Kidney epithelial cell (primary cell): ENCODE measurements around the gene NHLH2. TPM values are rescaled to one million over a fixed set of nuclear protein-coding genes. Genes with fewer than 3 reads are reported as not detected.

Experiments used
- DNase-seq: peaks from one replicate; pipeline ENCODE4 v3.0.0-alpha.2; 2010; ENCODE audit warnings: low read depth
- H3K27me3 ChIP-seq: 2 replicates; pipeline ENCODE4 v1.6.0; 2011; ENCODE audit warnings: low read length; ENCODE audit not compliant: control insufficient read depth, insufficient read depth
- H3K36me3 ChIP-seq: 2 replicates; pipeline ENCODE4 v1.5.1; 2011; ENCODE audit warnings: low read length; ENCODE audit not compliant: control insufficient read depth, insufficient read depth
- H3K4me3 ChIP-seq: 2 replicates; pipeline ENCODE4 v1.5.1; 2011; ENCODE audit warnings: low read depth, mild to moderate bottlenecking, control low read depth, low read length
- CTCF ChIP-seq: IDR thresholded peaks from 2 replicates; pipeline ENCODE4 v1.5.1; 2011; ENCODE audit warnings: mild to moderate bottlenecking, moderate library complexity, low read length, control low read depth, inconsistent platforms; ENCODE audit not compliant: insufficient read depth, poor library complexity, severe bottlenecking
- total RNA-seq: library from RNA; depleted of rRNA; stranded (reverse); fragments of >200 nt; gene quantifications from 2 replicates; pipeline ENCODE4 v1.2.3, GENCODE V29; 2015

Gene NHLH2
- total RNA-seq, 1 donor from 2014 or later, result 0.38 TPM

- H3K4me3 ChIP-seq, result no peak overlapping the region
- no peak for TF ChIP-seq CTCF
- no peaks in the 10 kb centered on the region for H3K27me3 ChIP-seq
- DNase-seq, result no peak
- H3K36me3 ChIP-seq, result no peaks in the 10 kb centered on the region
Measured at GRCh38 chr1:115867216-115867615, 26.3 kb upstream of the NHLH2 start.

DNA sequence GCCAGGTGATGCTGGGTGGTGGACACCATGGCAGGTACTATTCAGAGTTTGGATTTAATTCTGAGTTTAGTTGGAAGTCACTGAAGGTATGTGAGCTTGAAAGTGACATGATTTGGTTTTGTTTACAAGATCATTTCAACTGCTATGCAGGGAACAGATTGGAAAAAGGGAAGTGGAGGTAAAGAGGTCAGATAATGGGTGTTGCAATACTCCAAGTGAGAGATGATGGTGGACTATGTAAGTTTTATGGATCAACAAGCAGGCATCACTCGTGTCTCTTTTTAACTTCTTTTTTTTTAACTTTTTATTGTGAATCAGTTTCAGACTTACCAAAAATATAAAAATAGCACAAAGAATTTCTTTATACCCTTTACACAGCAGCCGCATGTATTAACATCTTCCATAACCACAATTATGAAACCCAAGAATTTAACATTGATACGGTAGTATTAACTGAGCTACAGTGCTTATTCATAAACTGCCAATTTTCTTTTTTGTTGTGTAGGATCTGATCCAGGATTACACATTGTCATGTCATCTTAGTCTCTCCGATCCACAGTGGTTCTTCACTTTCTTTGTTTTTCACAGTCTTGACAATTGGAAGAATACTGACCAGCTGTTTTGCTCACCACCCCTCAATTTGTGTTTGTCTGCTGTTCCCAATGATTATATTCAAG lies 24.9 kb upstream of the NHLH2 start:
- no peak for TF ChIP-seq CTCF
- no peak for DNase-seq
- Histone ChIP-seq H3K36me3 (no peaks in the 10 kb centered on the region), H3K27me3 (peaks cover 2% of the 10 kb centered on the region), H3K4me3 (no peak overlapping the region)

GRCh38 chr1:115862403-115862802 lies 21.5 kb upstream of the NHLH2 start:
- no peak overlapping the region for H3K4me3 ChIP-seq
- H3K27me3 ChIP-seq, result peaks cover 4% of the 10 kb centered on the region
- no peak for TF ChIP-seq CTCF
- DNase-seq, result no peak
- no peaks in the 10 kb centered on the region for H3K36me3 ChIP-seq

DNA sequence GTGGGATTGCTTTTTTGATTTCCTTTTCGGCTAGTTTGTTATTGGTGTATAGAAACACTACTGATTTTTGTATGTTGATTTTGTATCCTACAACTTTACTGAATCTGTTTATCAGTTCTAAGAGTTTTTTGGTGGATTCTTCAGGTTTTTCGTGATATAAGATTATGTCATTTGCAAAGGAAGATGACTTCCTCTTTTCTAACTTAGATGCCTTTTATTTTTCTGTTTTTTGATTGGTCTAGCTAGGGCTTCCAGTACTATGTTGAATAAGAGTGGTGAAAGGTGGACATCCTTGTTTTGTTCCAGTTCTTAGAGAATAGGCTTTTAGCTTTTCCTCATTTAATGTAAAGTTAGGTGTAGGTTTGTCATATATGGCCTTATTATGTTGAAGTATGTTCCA lies 13.1 kb upstream of the NHLH2 start:
- no peaks in the 10 kb centered on the region for H3K27me3 ChIP-seq
- TF ChIP-seq CTCF, result no peak
- no peak for DNase-seq
- H3K36me3 ChIP-seq, result no peaks in the 10 kb centered on the region
- H3K4me3 ChIP-seq, result no peak overlapping the region

GRCh38 chr1:115850937-115851336 lies 10.0 kb upstream of the NHLH2 start:
- no peak for TF ChIP-seq CTCF
- peaks cover 4% of the 10 kb centered on the region for H3K27me3 ChIP-seq
- H3K36me3 ChIP-seq, result no peaks in the 10 kb centered on the region
- no peak for DNase-seq
- H3K4me3 ChIP-seq, result no peak overlapping the region

DNA sequence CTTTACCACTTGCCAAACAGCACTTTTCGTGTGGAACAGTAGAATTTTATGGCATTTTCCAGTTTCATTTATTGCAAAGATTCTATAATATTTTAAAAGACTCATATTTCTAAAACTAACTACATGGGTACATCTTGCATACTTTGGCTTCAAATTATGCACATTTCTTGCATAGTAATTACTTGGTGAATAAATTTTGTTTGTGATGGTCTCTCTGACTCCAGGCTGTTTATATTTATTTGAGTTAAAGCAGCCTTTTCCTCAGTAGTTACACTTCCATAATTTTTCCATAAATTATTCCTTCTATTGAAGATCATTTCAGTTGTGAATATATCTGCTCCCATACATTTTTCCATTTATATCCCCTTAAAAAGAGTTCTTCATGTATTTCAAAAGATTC lies 6.9 kb upstream of the NHLH2 start:
- H3K4me3 ChIP-seq, result no peak overlapping the region
- no peak for TF ChIP-seq CTCF
- DNase-seq, result no peak
- H3K27me3 ChIP-seq, result peaks cover 8% of the 10 kb centered on the region
- no peaks in the 10 kb centered on the region for H3K36me3 ChIP-seq
